ENCODE results near the gene TMEM42. TPM values are rescaled to one million over a fixed set of nuclear protein-coding genes. Genes with fewer than 3 reads are reported as not detected.

The TMEM42 gene
- total and polyA plus RNA-seq, 2 of the 13 experiments (the other 11 are each of a cell fraction or from before 2014, with no cell fraction given), result 5.5 to 24.5 TPM

DNA sequence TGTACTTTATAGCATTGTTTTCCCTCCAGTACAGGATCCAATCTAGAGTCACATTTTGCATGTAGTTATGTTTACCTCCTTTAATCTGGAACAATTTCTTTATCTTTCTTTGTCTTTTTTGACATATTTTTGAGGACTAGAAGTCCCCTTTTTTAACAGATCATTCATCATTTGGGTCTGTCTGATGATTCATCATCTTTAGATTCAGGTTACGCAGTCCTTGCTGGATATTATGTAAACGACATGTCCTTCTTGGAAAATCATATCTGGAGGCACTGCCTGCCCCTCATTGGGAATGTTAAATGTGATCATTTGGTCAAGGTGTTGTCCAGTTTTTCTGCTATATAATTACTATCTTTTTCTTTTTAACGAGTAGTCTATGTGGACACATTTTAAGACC is 31.0 kb downstream of the TMEM42 start (continued):
- TF ChIP-seq, protein P1, sequence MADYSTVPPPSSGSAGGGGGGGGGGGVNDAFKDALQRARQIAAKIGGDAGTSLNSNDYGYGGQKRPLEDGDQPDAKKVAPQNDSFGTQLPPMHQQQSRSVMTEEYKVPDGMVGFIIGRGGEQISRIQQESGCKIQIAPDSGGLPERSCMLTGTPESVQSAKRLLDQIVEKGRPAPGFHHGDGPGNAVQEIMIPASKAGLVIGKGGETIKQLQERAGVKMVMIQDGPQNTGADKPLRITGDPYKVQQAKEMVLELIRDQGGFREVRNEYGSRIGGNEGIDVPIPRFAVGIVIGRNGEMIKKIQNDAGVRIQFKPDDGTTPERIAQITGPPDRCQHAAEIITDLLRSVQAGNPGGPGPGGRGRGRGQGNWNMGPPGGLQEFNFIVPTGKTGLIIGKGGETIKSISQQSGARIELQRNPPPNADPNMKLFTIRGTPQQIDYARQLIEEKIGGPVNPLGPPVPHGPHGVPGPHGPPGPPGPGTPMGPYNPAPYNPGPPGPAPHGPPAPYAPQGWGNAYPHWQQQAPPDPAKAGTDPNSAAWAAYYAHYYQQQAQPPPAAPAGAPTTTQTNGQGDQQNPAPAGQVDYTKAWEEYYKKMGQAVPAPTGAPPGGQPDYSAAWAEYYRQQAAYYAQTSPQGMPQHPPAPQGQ (CRISPR knock-in tag; IDR thresholded peaks at IDR 0.05; ENCODE audit: borderline replicate concordance), result no peak
- TF ChIP-seq MED8 (CRISPR knock-in tag; IDR thresholded peaks at IDR 0.05; ENCODE audit: insufficient replicate concordance) (no peak), ZFP90 (CRISPR knock-in tag; IDR thresholded peaks at IDR 0.05; ENCODE audit: borderline replicate concordance) (no peak), CEBPG (CRISPR knock-in tag; IDR thresholded peaks at IDR 0.05) (no peak), ZBTB7B (CRISPR knock-in tag; IDR thresholded peaks at IDR 0.05) (no peak), ELF3 (CRISPR knock-in tag; IDR thresholded peaks at IDR 0.05) (no peak)

DNA sequence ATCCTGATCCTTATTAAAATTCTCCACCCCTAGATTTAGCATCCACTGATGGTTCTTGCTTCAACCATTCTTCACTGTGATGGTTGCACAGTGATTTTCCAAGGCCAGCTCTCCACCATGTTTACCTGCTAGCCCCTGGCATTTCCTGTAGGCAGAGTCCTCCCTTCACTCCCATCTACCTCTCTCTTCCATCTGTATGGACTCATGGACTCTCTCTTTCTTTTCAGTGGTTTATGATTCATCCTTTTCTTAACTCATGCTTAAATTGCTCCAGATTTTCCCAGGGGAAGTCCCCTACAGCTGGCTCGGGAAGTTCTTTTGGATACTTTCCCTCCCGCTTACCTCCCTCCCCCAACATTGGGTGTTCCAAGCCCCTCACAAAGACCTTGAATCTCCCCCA is 31.4 kb downstream of the TMEM42 start:
- DNase-seq (ENCODE audit: low spot score) (no peak), ATAC-seq (peak; percentile 72), FAIRE-seq (no peak)
- BruUV-seq (replicated peaks), result no TSS peak
- 4% methylated on average over 2 of the region's 2 CpGs for WGBS (ENCODE audit: low lambda C conversion rate)
- peak overlapping the region; percentile 45 for H3K4me2 ChIP-seq (ENCODE audit: low read depth, low read length)
- POLR2A ChIA-PET, result no interaction called here
- H3K4me3 ChIP-seq (replicated peaks in 1 of 3; ENCODE audit: insufficient read depth in 1 of 3, low read depth in 2 of 3, low read length in 3 of 3), result no peak overlapping the region
- no peaks in the 10 kb centered on the region for H3K36me3 ChIP-seq (replicated peaks in 1 of 2; ENCODE audit: control insufficient read depth in 1 of 2, insufficient read depth in 2 of 2, low read length in 2 of 2)
- CTCF ChIA-PET (ENCODE audit: low intra/inter-chr PET ratio, low total read pairs), result no interaction called here
- H3K27me3 ChIP-seq (ENCODE audit: control insufficient read depth in 1 of 2, insufficient read depth in 2 of 2, low read length in 2 of 2), result no peaks in the 10 kb centered on the region
- no peak overlapping the region for H2AFZ ChIP-seq (ENCODE audit: low read length)
- H3K4me1 ChIP-seq (ENCODE audit: insufficient read depth, low read length), result peaks cover 22% of the 10 kb centered on the region
- H4K20me1 ChIP-seq (ENCODE audit: insufficient read depth, low read length), result no peaks in the 10 kb centered on the region
- H3K9ac ChIP-seq (ENCODE audit: insufficient read depth, low read depth, low read length), result no peak overlapping the region
- no peaks in the 10 kb centered on the region for H3K9me3 ChIP-seq (ENCODE audit: low read length)
- in situ Hi-C loops (cut with HindIII; ENCODE audit: extremely low pct_ligation_motif_present, low pct_unique_long_range_greater_than_20kb), result no loop called here
- H3K79me2 ChIP-seq (ENCODE audit: insufficient read depth, low read length), result no peaks in the 10 kb centered on the region
- no peak overlapping the region for H3K27ac ChIP-seq (ENCODE audit: extremely low read length, insufficient read depth, low read length)
- intact Hi-C loops (cut with micrococcal nuclease; ENCODE audit: unreplicated experiment), result no loop called here
- TF ChIP-seq, protein P2, sequence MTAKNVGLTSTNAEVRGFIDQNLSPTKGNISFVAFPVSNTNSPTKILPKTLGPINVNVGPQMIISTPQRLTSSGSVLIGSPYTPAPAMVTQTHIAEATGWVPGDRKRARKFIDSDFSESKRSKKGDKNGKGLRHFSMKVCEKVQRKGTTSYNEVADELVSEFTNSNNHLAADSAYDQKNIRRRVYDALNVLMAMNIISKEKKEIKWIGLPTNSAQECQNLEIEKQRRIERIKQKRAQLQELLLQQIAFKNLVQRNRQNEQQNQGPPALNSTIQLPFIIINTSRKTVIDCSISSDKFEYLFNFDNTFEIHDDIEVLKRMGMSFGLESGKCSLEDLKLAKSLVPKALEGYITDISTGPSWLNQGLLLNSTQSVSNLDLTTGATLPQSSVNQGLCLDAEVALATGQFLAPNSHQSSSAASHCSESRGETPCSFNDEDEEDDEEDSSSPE (CRISPR knock-in tag; IDR thresholded peaks at IDR 0.05), result no peak
- TF ChIP-seq GABPA (IDR thresholded peaks at IDR 0.05; ENCODE audit: low read depth, low read length) (no peak), GABPA (CRISPR knock-in tag; IDR thresholded peaks at IDR 0.05; ENCODE audit: low read depth) (peak; percentile 41; the same call in 1 of the 2 replicates), SUZ12 (IDR thresholded peaks at IDR 0.05; ENCODE audit: low read depth, low read length) (no peak), ZNF660 (CRISPR knock-in tag; IDR thresholded peaks at IDR 0.05; ENCODE audit: borderline replicate concordance, low read depth) (no peak), ZKSCAN5 (CRISPR knock-in tag; IDR thresholded peaks at IDR 0.05) (no peak), ZNF614 (CRISPR knock-in tag; IDR thresholded peaks at IDR 0.05; ENCODE audit: borderline replicate concordance) (no peak), SAP130 (CRISPR knock-in tag; IDR thresholded peaks at IDR 0.05; ENCODE audit: low read depth) (0 out of 2 replicates have a peak, but pooled peaks have one; percentile 17), DRAP1 (CRISPR knock-in tag; IDR thresholded peaks at IDR 0.05) (no peak), NFRKB (IDR thresholded peaks at IDR 0.05) (no peak), ZNF644 (CRISPR knock-in tag; IDR thresholded peaks at IDR 0.05; ENCODE audit: low read depth) (peak; percentile 80)
- TF ChIP-seq, protein P3, sequence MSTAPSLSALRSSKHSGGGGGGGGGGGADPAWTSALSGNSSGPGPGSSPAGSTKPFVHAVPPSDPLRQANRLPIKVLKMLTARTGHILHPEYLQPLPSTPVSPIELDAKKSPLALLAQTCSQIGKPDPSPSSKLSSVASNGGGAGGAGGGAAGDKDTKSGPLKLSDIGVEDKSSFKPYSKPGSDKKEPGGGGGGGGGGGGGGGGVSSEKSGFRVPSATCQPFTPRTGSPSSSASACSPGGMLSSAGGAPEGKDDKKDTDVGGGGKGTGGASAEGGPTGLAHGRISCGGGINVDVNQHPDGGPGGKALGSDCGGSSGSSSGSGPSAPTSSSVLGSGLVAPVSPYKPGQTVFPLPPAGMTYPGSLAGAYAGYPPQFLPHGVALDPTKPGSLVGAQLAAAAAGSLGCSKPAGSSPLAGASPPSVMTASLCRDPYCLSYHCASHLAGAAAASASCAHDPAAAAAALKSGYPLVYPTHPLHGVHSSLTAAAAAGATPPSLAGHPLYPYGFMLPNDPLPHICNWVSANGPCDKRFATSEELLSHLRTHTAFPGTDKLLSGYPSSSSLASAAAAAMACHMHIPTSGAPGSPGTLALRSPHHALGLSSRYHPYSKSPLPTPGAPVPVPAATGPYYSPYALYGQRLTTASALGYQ (CRISPR knock-in tag; IDR thresholded peaks at IDR 0.05), result no peak
- TF ChIP-seq, protein P4, sequence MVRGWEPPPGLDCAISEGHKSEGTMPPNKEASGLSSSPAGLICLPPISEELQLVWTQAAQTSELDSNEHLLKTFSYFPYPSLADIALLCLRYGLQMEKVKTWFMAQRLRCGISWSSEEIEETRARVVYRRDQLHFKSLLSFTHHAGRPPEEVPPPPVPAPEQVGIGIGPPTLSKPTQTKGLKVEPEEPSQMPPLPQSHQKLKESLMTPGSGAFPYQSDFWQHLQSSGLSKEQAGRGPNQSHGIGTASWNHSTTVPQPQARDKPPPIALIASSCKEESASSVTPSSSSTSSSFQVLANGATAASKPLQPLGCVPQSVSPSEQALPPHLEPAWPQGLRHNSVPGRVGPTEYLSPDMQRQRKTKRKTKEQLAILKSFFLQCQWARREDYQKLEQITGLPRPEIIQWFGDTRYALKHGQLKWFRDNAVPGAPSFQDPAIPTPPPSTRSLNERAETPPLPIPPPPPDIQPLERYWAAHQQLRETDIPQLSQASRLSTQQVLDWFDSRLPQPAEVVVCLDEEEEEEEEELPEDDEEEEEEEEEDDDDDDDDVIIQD (CRISPR knock-in tag; IDR thresholded peaks at IDR 0.05; ENCODE audit: low read depth), result 0 out of 2 replicates have a peak, but pooled peaks have one; percentile 27
